Measurements from ENCODE around the gene PGLYRP2.

PGLYRP2 gene

GRCh38 chr19:15456441-15456840 is 22.9 kb downstream of the PGLYRP2 start:
- Histone ChIP-seq H3F3A (ENCODE audit: low read depth) (0 out of 2 replicates have a peak, but pooled peaks cover 6% of the 10 kb centered on the region), H3K79me2 (ENCODE audit: insufficient read depth, low read length) (peaks cover 5% of the 10 kb centered on the region; the same call in 1 of the 2 replicates), H3K4me3 (ENCODE audit: low read length, poor library complexity, severe bottlenecking) (no peak overlapping the region), H4K20me1 (ENCODE audit: insufficient read depth, low read length, poor library complexity, severe bottlenecking) (no peaks in the 10 kb centered on the region), H3K9me2 (replicated peaks; ENCODE audit: low read depth, low read length) (no peaks in the 10 kb centered on the region), H3K4me1 (ENCODE audit: insufficient read depth, low read length, poor library complexity, severe bottlenecking) (peaks cover 3% of the 10 kb centered on the region), H3K4me2 (ENCODE audit: low read depth, low read length, poor library complexity, severe bottlenecking) (no peak overlapping the region), H3K9ac (ENCODE audit: low read depth, low read length, poor library complexity, severe bottlenecking) (no peak overlapping the region), H2AFZ (ENCODE audit: low read length) (no peak overlapping the region), H3K9me3 (ENCODE audit: insufficient read depth, low read depth, low read length) (no peaks in the 10 kb centered on the region), H3K27me3 (ENCODE audit: insufficient read depth, low read length, poor library complexity, severe bottlenecking) (no peaks in the 10 kb centered on the region), H3K36me3 (ENCODE audit: insufficient read depth, low read length) (peaks cover 19% of the 10 kb centered on the region; the same call in 1 of the 2 replicates)
- TF ChIP-seq, protein P1, sequence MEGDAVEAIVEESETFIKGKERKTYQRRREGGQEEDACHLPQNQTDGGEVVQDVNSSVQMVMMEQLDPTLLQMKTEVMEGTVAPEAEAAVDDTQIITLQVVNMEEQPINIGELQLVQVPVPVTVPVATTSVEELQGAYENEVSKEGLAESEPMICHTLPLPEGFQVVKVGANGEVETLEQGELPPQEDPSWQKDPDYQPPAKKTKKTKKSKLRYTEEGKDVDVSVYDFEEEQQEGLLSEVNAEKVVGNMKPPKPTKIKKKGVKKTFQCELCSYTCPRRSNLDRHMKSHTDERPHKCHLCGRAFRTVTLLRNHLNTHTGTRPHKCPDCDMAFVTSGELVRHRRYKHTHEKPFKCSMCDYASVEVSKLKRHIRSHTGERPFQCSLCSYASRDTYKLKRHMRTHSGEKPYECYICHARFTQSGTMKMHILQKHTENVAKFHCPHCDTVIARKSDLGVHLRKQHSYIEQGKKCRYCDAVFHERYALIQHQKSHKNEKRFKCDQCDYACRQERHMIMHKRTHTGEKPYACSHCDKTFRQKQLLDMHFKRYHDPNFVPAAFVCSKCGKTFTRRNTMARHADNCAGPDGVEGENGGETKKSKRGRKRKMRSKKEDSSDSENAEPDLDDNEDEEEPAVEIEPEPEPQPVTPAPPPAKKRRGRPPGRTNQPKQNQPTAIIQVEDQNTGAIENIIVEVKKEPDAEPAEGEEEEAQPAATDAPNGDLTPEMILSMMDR (conservative IDR thresholded peaks at IDR 0.05; ENCODE audit: low read length), result no peak
- no peak for TF ChIP-seq EZH2phosphoT487 (IDR thresholded peaks at IDR 0.05; ENCODE audit: borderline replicate concordance)

- Histone ChIP-seq H3K36me3 (ENCODE audit: insufficient read depth, low read length) (peaks cover 18% of the 10 kb centered on the region; the same call in 1 of the 2 replicates), H3K9ac (ENCODE audit: low read depth, low read length, poor library complexity, severe bottlenecking) (no peak overlapping the region), H3K27me3 (ENCODE audit: insufficient read depth, low read length, poor library complexity, severe bottlenecking) (no peaks in the 10 kb centered on the region)
These were observed 23.3 kb downstream of the PGLYRP2 start for GRCh38 chr19:15455996-15456395.

DNA sequence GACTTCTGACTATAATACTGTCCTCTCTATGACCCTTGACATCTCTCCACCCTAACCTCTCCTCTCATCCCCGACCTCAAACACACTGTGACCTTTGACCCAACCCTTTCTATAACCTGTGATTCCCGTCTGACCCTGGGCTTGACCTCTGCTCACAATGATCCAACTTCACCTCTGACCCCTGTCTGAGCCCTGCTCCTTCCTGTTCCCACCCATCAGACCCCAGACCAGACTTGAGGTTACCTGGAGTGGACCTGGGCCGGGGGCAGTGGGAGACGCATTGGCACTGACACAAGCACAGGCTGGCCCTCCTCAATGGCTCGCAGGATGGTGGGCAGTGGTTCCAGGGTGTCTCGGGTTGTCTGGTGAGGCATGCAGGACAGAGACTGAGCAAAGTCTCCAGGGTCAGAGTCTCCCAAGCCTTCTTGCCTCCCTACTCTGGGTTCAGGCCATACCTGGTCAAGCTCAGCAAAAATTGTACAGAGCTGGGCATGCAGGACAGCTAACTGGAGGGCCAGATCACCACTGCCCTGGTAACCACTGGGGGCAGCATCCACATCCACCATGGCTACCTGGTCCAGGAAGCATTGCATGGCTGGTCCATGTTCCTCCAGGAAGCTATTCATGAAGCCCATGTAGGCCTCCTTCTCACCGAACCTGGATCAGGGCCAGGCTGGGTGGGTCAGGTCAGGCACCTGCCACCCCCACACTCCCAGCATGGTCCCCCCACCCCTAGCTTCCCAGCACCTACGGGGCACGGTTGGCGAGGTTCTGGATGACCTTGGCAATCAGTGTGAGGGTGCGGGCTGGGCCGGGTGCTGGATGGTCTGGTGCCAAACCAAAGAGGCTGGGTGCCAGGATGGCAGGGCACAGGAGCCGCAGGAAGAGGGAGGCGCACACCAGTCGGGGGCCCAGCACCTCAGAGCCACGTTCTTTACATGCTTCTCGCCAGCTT is 25.1 kb downstream of the PGLYRP2 start:
- no peaks in the 10 kb centered on the region for H3K27me3 ChIP-seq (ENCODE audit: insufficient read depth, low read length, poor library complexity, severe bottlenecking)
- H3K4me2 ChIP-seq (ENCODE audit: low read depth, low read length, poor library complexity, severe bottlenecking), result no peak overlapping the region
- H3K4me3 ChIP-seq (ENCODE audit: low read length, poor library complexity, severe bottlenecking), result no peak overlapping the region
- peaks cover 14% of the 10 kb centered on the region; the same call in 1 of the 2 replicates for H3F3A ChIP-seq (ENCODE audit: low read depth)
- no peaks in the 10 kb centered on the region for H3K9me3 ChIP-seq (ENCODE audit: insufficient read depth, low read depth, low read length)
- no peak overlapping the region for H2AFZ ChIP-seq (ENCODE audit: low read length)
- peaks cover 16% of the 10 kb centered on the region; the same call in 1 of the 2 replicates for H3K36me3 ChIP-seq (ENCODE audit: insufficient read depth, low read length)
- no peaks in the 10 kb centered on the region for H3K9me2 ChIP-seq (replicated peaks; ENCODE audit: low read depth, low read length)
- no peaks in the 10 kb centered on the region for H3K4me1 ChIP-seq (ENCODE audit: insufficient read depth, low read length, poor library complexity, severe bottlenecking)
- no peaks in the 10 kb centered on the region for H4K20me1 ChIP-seq (ENCODE audit: insufficient read depth, low read length, poor library complexity, severe bottlenecking)
- no peak overlapping the region for H3K9ac ChIP-seq (ENCODE audit: low read depth, low read length, poor library complexity, severe bottlenecking)
- TF ChIP-seq EZH2phosphoT487 (IDR thresholded peaks at IDR 0.05; ENCODE audit: borderline replicate concordance), result no peak
- TF ChIP-seq, protein P1 (conservative IDR thresholded peaks at IDR 0.05; ENCODE audit: low read length), result peak; percentile 51
- H3K79me2 ChIP-seq (ENCODE audit: insufficient read depth, low read length), result no peaks in the 10 kb centered on the region

More at GRCh38 chr19:15455996-15456395, 23.3 kb downstream of the PGLYRP2 start:
- Histone ChIP-seq H3K9me2 (replicated peaks; ENCODE audit: low read depth, low read length) (no peaks in the 10 kb centered on the region), H2AFZ (ENCODE audit: low read length) (no peak overlapping the region), H3K4me3 (ENCODE audit: low read length, poor library complexity, severe bottlenecking) (no peak overlapping the region), H3K9me3 (ENCODE audit: insufficient read depth, low read depth, low read length) (no peaks in the 10 kb centered on the region), H3K4me1 (ENCODE audit: insufficient read depth, low read length, poor library complexity, severe bottlenecking) (no peaks in the 10 kb centered on the region), H3K4me2 (ENCODE audit: low read depth, low read length, poor library complexity, severe bottlenecking) (no peak overlapping the region), H3F3A (ENCODE audit: low read depth) (peaks cover 9% of the 10 kb centered on the region; the same call in 1 of the 2 replicates), H3K79me2 (ENCODE audit: insufficient read depth, low read length) (peaks cover under 1% of the 10 kb centered on the region; the same call in 1 of the 2 replicates), H4K20me1 (ENCODE audit: insufficient read depth, low read length, poor library complexity, severe bottlenecking) (no peaks in the 10 kb centered on the region)
- TF ChIP-seq, protein P1 (conservative IDR thresholded peaks at IDR 0.05; ENCODE audit: low read length), result no peak
- no peak for TF ChIP-seq EZH2phosphoT487 (IDR thresholded peaks at IDR 0.05; ENCODE audit: borderline replicate concordance)
